ENCODE results near the gene DHDH.
A peak's percentile ranks its signal among the peaks of the same experiment; 100 is the strongest.

DHDH gene

GRCh38 chr19:48950830-48951519 lies 17.5 kb downstream of the DHDH start:
- no peak for DNase-seq (ENCODE audit: low read depth)

GRCh38 chr19:48953141-48953540 lies 19.6 kb downstream of the DHDH start:
- no peak for TF ChIP-seq CTCF (IDR thresholded peaks at IDR 0.05; ENCODE audit: insufficient read depth, low read depth, low read length, missing control alignments)
- no peak for DNase-seq (ENCODE audit: low read depth)
- H3K4me3 ChIP-seq (ENCODE audit: low read depth, low read length), result no peak overlapping the region

More at GRCh38 chr19:48950830-48951519, 17.5 kb downstream of the DHDH start:
- TF ChIP-seq CTCF (IDR thresholded peaks at IDR 0.05; ENCODE audit: insufficient read depth, low read depth, low read length, missing control alignments), result no peak
- no peak overlapping the region for H3K4me3 ChIP-seq (ENCODE audit: low read depth, low read length)

- no peak for TF ChIP-seq CTCF (IDR thresholded peaks at IDR 0.05; ENCODE audit: insufficient read depth, low read depth, low read length, missing control alignments)
- DNase-seq (ENCODE audit: low read depth), result no peak
- H3K4me3 ChIP-seq (ENCODE audit: low read depth, low read length), result peak overlapping the region; percentile 40
These were observed 20.6 kb downstream of the DHDH start for GRCh38 chr19:48953990-48954594.

- TF ChIP-seq CTCF (IDR thresholded peaks at IDR 0.05; ENCODE audit: insufficient read depth, low read depth, low read length, missing control alignments), result no peak
- DNase-seq (ENCODE audit: low read depth), result peak; percentile 99
- peak within 1 kb of the TSS; percentile 96 for H3K4me3 ChIP-seq (ENCODE audit: low read depth, low read length)
These were observed 21.3 kb downstream of the DHDH start, which contains the start of gene BAX for GRCh38 chr19:48954595-48955307. TSS of gene BAX (plus strand) at chr19:48954875. CDS start at chr19:48954929, 54 bp downstream.

GRCh38 chr19:48955308-48955958 lies 21.9 kb downstream of the DHDH start:
- no peak for DNase-seq (ENCODE audit: low read depth)

More at GRCh38 chr19:48955308-48955958, 21.9 kb downstream of the DHDH start:
- peak overlapping the region; percentile 96 for H3K4me3 ChIP-seq (ENCODE audit: low read depth, low read length)
- TF ChIP-seq CTCF (IDR thresholded peaks at IDR 0.05; ENCODE audit: insufficient read depth, low read depth, low read length, missing control alignments), result no peak

Data from GM12865 (cell line).